ENCODE data around the gene FLT1.

Gene FLT1

DNA sequence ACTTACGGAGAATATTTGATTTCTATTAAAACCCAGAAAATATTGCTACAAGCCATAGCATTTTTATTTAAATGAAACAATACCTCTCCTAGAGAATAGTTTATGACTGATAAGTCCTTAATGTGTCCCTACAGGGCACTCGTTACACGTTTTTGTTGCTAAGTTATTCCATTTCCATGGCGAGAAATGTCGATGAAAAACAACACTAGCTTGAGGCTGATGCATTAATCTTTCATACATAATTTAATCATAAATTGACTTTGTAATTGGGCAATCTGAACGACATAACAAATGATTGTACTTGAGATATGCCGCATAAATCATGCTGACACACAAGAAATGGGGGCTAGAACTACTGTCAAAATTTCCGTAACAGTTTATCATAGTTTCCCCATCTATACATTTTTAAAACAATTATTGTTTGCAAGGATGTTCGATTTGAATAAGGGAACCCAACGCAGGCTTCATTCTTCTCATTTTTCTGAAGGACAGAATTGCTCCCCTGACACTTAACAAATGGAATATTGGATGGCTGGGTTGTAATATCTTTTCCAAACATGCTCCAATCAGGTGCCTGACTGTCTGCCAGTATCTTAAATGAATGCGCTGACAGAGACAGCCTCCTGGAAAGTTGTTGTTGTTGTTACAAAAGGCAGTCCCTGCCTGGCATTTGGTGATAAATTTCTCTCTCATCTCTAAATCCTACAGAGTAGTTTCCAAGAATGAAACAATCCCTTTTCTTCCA is 61.9 kb downstream of the FLT1 start:
- TF ChIP-seq, protein P1, sequence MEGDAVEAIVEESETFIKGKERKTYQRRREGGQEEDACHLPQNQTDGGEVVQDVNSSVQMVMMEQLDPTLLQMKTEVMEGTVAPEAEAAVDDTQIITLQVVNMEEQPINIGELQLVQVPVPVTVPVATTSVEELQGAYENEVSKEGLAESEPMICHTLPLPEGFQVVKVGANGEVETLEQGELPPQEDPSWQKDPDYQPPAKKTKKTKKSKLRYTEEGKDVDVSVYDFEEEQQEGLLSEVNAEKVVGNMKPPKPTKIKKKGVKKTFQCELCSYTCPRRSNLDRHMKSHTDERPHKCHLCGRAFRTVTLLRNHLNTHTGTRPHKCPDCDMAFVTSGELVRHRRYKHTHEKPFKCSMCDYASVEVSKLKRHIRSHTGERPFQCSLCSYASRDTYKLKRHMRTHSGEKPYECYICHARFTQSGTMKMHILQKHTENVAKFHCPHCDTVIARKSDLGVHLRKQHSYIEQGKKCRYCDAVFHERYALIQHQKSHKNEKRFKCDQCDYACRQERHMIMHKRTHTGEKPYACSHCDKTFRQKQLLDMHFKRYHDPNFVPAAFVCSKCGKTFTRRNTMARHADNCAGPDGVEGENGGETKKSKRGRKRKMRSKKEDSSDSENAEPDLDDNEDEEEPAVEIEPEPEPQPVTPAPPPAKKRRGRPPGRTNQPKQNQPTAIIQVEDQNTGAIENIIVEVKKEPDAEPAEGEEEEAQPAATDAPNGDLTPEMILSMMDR (conservative IDR thresholded peaks at IDR 0.05; ENCODE audit: low read depth, low read length), result no peak
- no peak overlapping the region for H3K4me3 ChIP-seq (ENCODE audit: low read length)
- no peak for DNase-seq (ENCODE audit: low read depth)

DNA sequence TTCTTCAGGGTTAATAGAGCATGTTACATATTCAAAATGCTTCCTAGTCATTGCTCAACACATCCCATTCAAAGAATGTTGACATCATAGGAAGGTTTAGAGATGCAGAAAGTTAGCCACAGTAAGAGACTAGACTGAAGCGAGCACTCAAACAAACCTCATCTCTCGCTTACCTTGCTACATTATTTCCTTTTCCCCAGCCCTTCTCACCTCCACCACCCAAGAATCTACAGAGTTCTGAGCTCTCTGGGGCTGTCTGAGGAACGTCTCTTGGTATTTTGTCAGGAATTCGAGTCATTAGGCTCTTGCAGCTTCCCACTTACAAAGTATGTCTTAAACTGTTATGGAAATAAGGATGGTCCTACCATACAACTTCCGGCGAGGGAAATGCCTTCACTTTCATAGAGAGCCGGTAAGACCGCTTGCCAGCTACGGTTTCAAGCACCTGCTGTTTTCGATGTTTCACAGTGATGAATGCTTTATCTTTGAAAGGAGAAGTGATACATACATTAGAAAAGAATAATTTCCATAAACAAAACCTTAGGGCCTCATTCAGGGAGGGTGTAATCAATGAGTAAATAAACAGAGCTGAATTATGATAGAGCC is 65.1 kb downstream of the FLT1 start:
- H3K4me3 ChIP-seq (ENCODE audit: low read length), result no peak overlapping the region
- TF ChIP-seq, protein P1 (conservative IDR thresholded peaks at IDR 0.05; ENCODE audit: low read depth, low read length), result no peak
- no peak for DNase-seq (ENCODE audit: low read depth)

DNA sequence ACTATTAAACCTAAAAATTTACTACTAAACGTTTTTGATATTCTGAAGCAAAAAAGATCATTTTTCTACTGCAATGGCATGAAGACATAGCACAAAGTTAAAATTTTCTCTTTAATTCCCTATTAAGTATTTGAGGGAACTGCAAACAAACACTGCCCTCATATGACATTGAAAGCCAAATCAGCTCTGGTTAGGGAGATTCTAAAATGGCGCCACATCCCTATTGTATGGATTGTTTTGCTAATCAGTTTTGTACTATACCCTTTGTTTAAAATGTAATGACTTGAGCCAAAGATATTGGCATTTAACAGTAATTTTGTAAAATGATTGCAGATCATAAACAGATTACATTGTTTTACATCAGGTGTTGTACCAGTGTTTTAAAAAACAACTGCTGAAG is 65.8 kb downstream of the FLT1 start:
- no peak overlapping the region for H3K4me3 ChIP-seq (ENCODE audit: low read length)
- TF ChIP-seq, protein P1 (conservative IDR thresholded peaks at IDR 0.05; ENCODE audit: low read depth, low read length), result no peak
- DNase-seq (ENCODE audit: low read depth), result no peak

DNA sequence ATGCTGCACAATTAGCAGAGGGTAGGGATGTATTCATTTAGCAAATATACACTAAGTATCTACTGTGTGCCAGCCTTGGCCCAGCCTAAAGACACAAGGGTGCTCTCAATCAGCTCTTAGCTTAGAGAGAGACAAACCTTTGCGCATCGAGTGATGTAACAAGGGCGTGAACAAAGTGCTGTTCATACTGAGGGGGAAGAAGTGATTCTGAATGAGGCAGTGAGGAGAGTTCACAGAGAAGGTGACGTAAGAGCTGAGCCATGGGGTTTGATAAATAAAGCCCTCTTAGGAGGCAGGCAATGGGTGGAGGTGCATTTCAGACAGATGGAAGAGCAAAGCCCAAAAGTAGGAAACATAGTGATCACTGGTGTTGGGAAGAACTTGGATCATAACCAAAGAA is 68.5 kb downstream of the FLT1 start:
- TF ChIP-seq, protein P1 (conservative IDR thresholded peaks at IDR 0.05; ENCODE audit: low read depth, low read length), result no peak
- no peak overlapping the region for H3K4me3 ChIP-seq (ENCODE audit: low read length)
- DNase-seq (ENCODE audit: low read depth), result no peak

DNA sequence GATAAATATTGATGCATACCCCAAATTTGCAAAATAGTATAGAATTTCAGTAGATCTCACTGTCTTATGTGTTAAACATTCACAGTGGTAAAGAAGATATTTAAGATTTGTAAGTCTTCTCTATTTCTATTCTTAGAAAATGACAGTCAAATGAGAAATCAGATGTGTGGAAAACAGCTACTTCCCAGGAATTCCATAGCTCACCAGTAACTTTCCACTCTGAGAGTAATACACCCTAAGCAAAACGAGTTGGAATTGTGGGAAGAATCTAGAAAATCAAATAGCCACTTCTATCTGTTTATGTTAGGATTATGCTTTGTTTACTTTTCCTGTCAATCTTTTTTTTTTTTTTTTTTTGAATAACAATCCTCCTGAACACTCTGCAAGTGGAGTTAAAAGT is 69.1 kb downstream of the FLT1 start:
- no peak overlapping the region for H3K4me3 ChIP-seq (ENCODE audit: low read length)
- no peak for DNase-seq (ENCODE audit: low read depth)
- TF ChIP-seq, protein P1 (conservative IDR thresholded peaks at IDR 0.05; ENCODE audit: low read depth, low read length), result no peak

DNA sequence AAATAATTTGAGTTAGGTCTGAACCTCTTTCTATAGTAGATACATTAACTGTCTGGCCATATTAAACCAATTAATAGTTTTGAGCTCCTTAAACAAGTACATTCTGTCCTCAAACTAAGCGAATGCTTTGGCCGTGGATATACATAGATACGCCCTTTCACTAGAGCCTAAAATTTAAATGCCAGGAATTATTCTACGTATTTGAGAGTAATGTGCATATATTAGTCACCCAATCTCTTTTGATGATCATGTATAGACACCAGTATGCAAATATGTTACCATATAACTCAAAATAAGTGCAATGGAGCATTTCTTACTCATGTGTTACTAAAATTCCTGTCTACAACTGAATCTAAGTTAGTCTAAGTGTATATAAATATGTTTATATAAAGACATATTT is 70.4 kb downstream of the FLT1 start:
- no peak for DNase-seq (ENCODE audit: low read depth)
- H3K4me3 ChIP-seq (ENCODE audit: low read length), result no peak overlapping the region
- TF ChIP-seq, protein P1 (conservative IDR thresholded peaks at IDR 0.05; ENCODE audit: low read depth, low read length), result no peak

DNA sequence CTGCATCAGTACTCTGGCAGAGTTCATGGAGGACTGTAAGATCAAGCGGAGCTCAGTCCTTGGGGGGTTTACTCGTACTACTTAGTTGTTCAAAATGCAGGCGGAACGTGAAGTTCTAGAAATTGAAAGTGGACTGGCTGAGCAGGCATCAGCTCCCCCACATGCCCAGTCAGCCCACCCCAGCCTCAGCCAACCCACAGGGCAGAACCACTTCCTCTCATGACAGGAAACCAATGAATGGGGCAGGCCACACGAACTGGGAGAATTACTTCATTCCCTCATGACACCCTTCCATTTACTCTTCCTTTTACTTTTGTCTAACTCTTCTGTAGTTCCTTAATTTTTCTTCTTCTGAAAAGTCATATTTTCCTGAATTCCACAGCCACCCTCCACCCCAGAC is 71.9 kb downstream of the FLT1 start:
- DNase-seq (ENCODE audit: low read depth), result no peak
- H3K4me3 ChIP-seq (ENCODE audit: low read length), result no peak overlapping the region
- TF ChIP-seq, protein P1 (conservative IDR thresholded peaks at IDR 0.05; ENCODE audit: low read depth, low read length), result no peak
